Adrenal gland (tissue), 5 donors: ENCODE results near the gene MEI4.

Source experiments
- POLR2A ChIP-seq, 2 donors: fragments of 450-650 bp; IDR thresholded peaks; one replicate each; pipeline ENCODE4 v1.6.1; 2017; ENCODE audit warnings: antibody characterized with exemption in 2 of 2, mild to moderate bottlenecking in 2 of 2, moderate library complexity in 1 of 2
- TF ChIP-seq, protein P1 (sequence below), 6 experiments: fragments of 450-650 bp in 4 of 6; fragments of 200-600 bp in 2 of 6; sonication (generic) in 1 of 6; IDR thresholded peaks; 1 replicate in 5 of 6; 2 replicates in 1 of 6; pipeline versions ENCODE4 v1.5.1 to v1.8.0; 2016 to 2021; ENCODE audit warnings: antibody characterized with exemption in 6 of 6, mild to moderate bottlenecking in 2 of 6, moderate library complexity in 1 of 6
- donor health status: DM: no; HTN: no; CAD: no.

DNA sequence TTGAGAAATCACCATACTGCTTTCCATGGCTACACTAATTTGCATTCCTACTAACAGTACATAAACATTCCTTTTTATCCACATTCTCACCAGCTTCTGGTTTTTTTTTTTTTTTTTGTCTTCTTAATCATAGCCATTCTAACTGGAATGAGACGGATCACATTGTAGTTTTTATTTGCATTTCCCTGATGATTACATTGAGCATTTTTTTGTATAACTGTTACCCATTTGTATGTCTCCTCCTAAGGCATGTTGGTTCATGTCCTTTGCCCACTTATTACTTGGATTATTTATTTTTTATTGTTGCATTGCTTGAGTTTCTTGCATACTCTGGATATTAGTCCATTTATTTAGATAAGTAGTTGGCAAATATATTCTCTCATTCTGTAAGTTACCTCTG, 258.0 kb downstream of the MEI4 start:
- TF ChIP-seq, protein P1, sequence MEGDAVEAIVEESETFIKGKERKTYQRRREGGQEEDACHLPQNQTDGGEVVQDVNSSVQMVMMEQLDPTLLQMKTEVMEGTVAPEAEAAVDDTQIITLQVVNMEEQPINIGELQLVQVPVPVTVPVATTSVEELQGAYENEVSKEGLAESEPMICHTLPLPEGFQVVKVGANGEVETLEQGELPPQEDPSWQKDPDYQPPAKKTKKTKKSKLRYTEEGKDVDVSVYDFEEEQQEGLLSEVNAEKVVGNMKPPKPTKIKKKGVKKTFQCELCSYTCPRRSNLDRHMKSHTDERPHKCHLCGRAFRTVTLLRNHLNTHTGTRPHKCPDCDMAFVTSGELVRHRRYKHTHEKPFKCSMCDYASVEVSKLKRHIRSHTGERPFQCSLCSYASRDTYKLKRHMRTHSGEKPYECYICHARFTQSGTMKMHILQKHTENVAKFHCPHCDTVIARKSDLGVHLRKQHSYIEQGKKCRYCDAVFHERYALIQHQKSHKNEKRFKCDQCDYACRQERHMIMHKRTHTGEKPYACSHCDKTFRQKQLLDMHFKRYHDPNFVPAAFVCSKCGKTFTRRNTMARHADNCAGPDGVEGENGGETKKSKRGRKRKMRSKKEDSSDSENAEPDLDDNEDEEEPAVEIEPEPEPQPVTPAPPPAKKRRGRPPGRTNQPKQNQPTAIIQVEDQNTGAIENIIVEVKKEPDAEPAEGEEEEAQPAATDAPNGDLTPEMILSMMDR (IDR thresholded peaks at IDR 0.05), result no peak
- TF ChIP-seq POLR2A (IDR thresholded peaks at IDR 0.05), result no peak
